SU-DHL-6 (cell line): Measurements from ENCODE around the gene SCN4A.

Experiments
- H2AFZ ChIP-seq: fragments of 200-600 bp; sonication (generic); 2 replicates; pipeline ENCODE4 v1.6.1; 2014; ENCODE audit warnings: low read depth, mild to moderate bottlenecking, moderate library complexity, mixed read lengths, antibody characterized with exemption, low read length; ENCODE audit not compliant: severe bottlenecking
- H3F3A ChIP-seq: fragments of 200-600 bp; shearing (Covaris generic); 2 replicates; pipeline ENCODE4 v1.6.0; 2016; ENCODE audit warnings: antibody characterized with exemption, mild to moderate bottlenecking; ENCODE audit not compliant: insufficient read depth
- H3K27ac ChIP-seq: fragments of 200-600 bp; sonication (generic); 2 replicates; pipeline ENCODE4 v1.5.1; 2016; ENCODE audit warnings: low read depth, mild to moderate bottlenecking, low read length, moderate library complexity, mixed read lengths
- H3K27me3 ChIP-seq: fragments of 200-600 bp; sonication (generic), shearing (Covaris generic); 2 replicates; pipeline ENCODE4 v1.6.0; 2014; ENCODE audit warnings: mild to moderate bottlenecking, low read length
- H3K36me3 ChIP-seq: fragments of 200-600 bp; sonication (generic); 2 replicates; pipeline ENCODE4 v1.6.1; 2014; ENCODE audit warnings: mild to moderate bottlenecking, low read length, mixed read lengths
- H3K4me2 ChIP-seq: fragments of 300-600, 200-600 bp; shearing (Covaris generic), sonication (generic); 2 replicates; pipeline ENCODE4 v1.6.0; 2014; ENCODE audit warnings: low read length, low read depth, mild to moderate bottlenecking; ENCODE audit not compliant: poor library complexity, severe bottlenecking
- H3K4me3 ChIP-seq: fragments of 200-600 bp; sonication (generic); 2 replicates; pipeline ENCODE4 v1.5.1; 2014; ENCODE audit warnings: antibody characterized with exemption, low read length, mild to moderate bottlenecking, mixed read lengths; ENCODE audit not compliant: insufficient read depth, poor library complexity, severe bottlenecking
- H3K79me2 ChIP-seq: fragments of 200-600 bp; sonication (generic); 2 replicates; pipeline ENCODE4 v1.6.1; 2014; ENCODE audit warnings: mild to moderate bottlenecking, low read length, moderate library complexity; ENCODE audit not compliant: insufficient read depth
- H3K9ac ChIP-seq: fragments of 200-600 bp; sonication (generic); 2 replicates; pipeline ENCODE4 v1.7.0; 2014; ENCODE audit warnings: mild to moderate bottlenecking, low read length
- H3K9me2 ChIP-seq: fragments of 200-600 bp; sonication (generic); replicated peaks from 2 replicates; pipeline ENCODE4 v1.6.1; 2014; ENCODE audit warnings: low read length; ENCODE audit not compliant: insufficient read depth
- H3K9me3 ChIP-seq: fragments of 200-600 bp; sonication (generic); 2 replicates; pipeline ENCODE4 v1.6.1; 2014; ENCODE audit warnings: low read length, mixed read lengths; ENCODE audit not compliant: insufficient read depth
- H4K20me1 ChIP-seq: fragments of 200-600 bp; sonication (generic); 2 replicates; pipeline ENCODE4 v1.6.1; 2014; ENCODE audit warnings: low read depth, mild to moderate bottlenecking, antibody characterized with exemption, low read length, moderate library complexity, mixed read lengths
- EZH2phosphoT487 ChIP-seq: fragments of 200-600 bp; sonication (generic), shearing (Covaris generic); conservative IDR thresholded peaks from 2 replicates; pipeline ENCODE4 v1.6.1; 2018; ENCODE audit warnings: mild to moderate bottlenecking, antibody characterized with exemption, low read length, moderate library complexity, mixed read lengths
- TF ChIP-seq, protein P1 (sequence below): fragments of 200-600 bp; sonication (generic); IDR thresholded peaks from one replicate; pipeline ENCODE4 v1.5.1; 2017; ENCODE audit warnings: antibody characterized with exemption, mild to moderate bottlenecking, low read length, moderate library complexity; ENCODE audit not compliant: insufficient read depth, poor library complexity, severe bottlenecking

The SCN4A gene

DNA sequence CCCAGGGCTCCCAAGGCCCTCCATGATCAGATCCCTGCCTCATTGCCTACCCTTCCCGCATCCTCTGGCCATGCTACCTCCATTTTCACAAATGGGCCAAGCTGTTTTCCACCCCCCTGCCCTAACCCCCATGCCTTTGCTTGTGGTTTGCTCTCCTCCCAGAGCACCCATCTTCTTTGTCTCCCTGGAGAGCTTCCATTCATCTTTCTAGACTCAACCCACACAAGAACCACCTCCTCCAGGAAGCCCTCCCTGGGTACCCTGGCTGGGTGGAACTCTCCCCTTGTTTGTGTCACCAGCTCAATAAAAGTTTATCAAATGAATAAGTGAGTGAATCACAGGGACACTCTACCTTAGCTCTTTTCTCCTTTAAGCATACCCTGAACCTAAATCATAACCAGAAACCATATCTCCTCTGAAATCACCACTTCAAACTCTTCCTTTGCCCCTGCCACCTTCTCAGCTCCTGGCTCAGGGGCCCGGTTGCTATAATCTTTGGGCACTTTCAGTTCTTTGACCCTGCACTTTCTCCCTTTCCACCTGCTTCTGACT, 2.9 kb upstream of the SCN4A start:
- H3K79me2 ChIP-seq: no peaks in the 10 kb centered on the region
- H3K4me2 ChIP-seq: no peak overlapping the region
- H3K36me3 ChIP-seq: no peaks in the 10 kb centered on the region
- no peak for TF ChIP-seq EZH2phosphoT487
- TF ChIP-seq, protein P1, sequence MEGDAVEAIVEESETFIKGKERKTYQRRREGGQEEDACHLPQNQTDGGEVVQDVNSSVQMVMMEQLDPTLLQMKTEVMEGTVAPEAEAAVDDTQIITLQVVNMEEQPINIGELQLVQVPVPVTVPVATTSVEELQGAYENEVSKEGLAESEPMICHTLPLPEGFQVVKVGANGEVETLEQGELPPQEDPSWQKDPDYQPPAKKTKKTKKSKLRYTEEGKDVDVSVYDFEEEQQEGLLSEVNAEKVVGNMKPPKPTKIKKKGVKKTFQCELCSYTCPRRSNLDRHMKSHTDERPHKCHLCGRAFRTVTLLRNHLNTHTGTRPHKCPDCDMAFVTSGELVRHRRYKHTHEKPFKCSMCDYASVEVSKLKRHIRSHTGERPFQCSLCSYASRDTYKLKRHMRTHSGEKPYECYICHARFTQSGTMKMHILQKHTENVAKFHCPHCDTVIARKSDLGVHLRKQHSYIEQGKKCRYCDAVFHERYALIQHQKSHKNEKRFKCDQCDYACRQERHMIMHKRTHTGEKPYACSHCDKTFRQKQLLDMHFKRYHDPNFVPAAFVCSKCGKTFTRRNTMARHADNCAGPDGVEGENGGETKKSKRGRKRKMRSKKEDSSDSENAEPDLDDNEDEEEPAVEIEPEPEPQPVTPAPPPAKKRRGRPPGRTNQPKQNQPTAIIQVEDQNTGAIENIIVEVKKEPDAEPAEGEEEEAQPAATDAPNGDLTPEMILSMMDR: no peak
- no peak overlapping the region for H3K27ac ChIP-seq
- H3K9me3 ChIP-seq: no peaks in the 10 kb centered on the region
- no peaks in the 10 kb centered on the region for H4K20me1 ChIP-seq
- H3K9me2 ChIP-seq: no peaks in the 10 kb centered on the region
- H3F3A ChIP-seq: no peaks in the 10 kb centered on the region
- H3K9ac ChIP-seq: no peak overlapping the region
- H2AFZ ChIP-seq: no peak overlapping the region
- no peaks in the 10 kb centered on the region for H3K27me3 ChIP-seq
- H3K4me3 ChIP-seq: no peak overlapping the region

DNA sequence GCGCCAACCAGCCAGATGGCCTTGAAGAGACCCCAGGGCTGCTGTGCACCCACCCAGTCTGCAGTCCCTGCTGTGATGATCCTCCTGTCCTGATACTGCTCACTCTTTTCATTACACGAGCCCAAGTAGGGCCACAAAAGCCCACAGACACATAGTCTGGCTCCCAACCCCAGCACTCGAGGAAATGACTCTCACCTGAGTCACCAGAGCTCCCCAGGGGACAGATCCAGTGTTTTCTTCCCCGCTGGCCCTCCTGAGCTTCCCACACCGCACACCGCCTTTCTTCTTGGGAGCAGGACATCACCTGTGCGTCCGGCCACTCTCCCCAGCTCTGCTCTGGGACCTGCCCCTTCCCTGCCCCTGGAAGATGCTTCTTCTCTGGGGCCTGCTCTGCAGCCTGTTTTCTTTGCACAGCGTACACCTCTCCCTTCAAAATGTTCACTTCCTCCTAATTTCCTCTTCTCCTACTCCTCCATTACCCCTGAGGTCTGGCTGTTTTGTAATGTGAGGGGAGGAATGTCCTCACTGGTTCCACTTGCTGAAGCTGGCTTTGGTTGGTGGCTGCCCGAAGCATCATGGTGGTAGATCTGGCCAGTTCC, 2.0 kb upstream of the SCN4A start:
- H3K9ac ChIP-seq: no peak overlapping the region
- H3K79me2 ChIP-seq: no peaks in the 10 kb centered on the region
- no peaks in the 10 kb centered on the region for H3K27me3 ChIP-seq
- H3F3A ChIP-seq: no peaks in the 10 kb centered on the region
- H3K27ac ChIP-seq: no peak overlapping the region
- no peaks in the 10 kb centered on the region for H3K36me3 ChIP-seq
- H4K20me1 ChIP-seq: no peaks in the 10 kb centered on the region
- H3K4me2 ChIP-seq: no peak overlapping the region
- no peak overlapping the region for H3K4me3 ChIP-seq
- H2AFZ ChIP-seq: no peak overlapping the region
- H3K9me2 ChIP-seq: no peaks in the 10 kb centered on the region
- no peak for TF ChIP-seq EZH2phosphoT487
- TF ChIP-seq, protein P1: no peak
- no peaks in the 10 kb centered on the region for H3K9me3 ChIP-seq

DNA sequence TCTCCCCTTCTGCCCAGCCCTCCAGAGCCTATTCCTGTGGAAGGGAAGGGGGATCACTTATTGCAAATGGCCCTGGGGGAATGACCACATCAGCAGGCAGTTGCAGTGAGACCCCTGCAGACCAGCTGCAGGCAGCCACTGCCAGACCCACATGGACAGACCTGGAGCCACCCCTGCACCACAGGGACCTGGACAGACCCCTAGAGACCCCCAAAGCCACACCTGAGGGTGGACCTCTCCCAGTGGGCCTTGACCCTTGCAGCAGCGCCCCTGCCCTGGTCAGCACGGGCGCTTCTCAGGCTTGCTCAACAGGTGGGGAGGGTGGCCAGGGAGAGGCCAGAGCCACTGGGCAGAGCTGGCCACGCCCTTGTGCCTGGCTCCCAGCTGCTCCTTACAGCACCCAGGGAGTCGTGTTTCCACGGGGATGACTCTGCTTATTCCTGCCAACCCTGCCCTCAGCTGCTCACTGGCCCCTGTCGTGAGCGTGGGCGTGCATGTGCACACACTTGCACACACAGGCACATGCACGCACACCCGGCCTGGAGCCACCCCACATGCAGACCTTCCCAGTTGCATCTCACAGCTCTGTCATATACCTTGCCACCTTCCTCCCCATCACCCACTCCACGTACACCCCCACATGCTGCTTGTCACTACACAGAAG, 1.3 kb upstream of the SCN4A start:
- Histone ChIP-seq H2AFZ (no peak overlapping the region), H3K9me2 (no peaks in the 10 kb centered on the region), H3K4me3 (no peak overlapping the region), H3K36me3 (no peaks in the 10 kb centered on the region), H3K79me2 (no peaks in the 10 kb centered on the region), H3K9ac (no peak overlapping the region), H3K9me3 (no peaks in the 10 kb centered on the region), H3K4me2 (no peak overlapping the region), H3K27ac (no peak overlapping the region), H4K20me1 (no peaks in the 10 kb centered on the region), H3F3A (no peaks in the 10 kb centered on the region), H3K27me3 (no peaks in the 10 kb centered on the region)
- no peak for TF ChIP-seq EZH2phosphoT487

DNA sequence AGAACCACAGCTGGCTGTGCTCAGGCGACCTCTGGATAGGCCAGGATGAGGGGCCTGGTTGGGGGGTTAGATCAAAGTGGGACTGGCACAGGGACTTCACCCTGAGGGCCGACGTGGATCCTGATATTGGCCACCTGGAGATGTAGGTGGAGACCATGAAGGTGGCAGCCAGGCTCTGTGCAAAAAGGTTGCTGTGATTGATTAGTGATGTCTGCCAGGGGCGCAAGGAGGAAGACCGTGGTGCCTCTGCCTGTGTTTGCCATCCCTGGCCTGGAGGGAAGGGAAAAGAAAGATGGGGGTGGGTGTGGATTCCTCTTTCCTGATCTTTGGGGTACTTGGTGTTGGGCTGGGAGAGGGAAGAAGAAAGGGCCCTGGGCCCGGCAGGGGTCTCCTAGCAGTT, 529 bp upstream of the SCN4A start:
- Histone ChIP-seq H3K9ac (no peak overlapping the region), H3K4me3 (no peak overlapping the region)

More for the DNA sequence above, 529 bp upstream of the SCN4A start:
- Histone ChIP-seq H3K9me2 (no peaks in the 10 kb centered on the region), H4K20me1 (no peaks in the 10 kb centered on the region), H2AFZ (no peak overlapping the region), H3K79me2 (no peaks in the 10 kb centered on the region), H3K27ac (no peak overlapping the region), H3F3A (no peaks in the 10 kb centered on the region), H3K36me3 (no peaks in the 10 kb centered on the region), H3K4me2 (no peak overlapping the region), H3K27me3 (no peaks in the 10 kb centered on the region), H3K9me3 (no peaks in the 10 kb centered on the region)
- no peak for TF ChIP-seq EZH2phosphoT487
- TF ChIP-seq, protein P1: no peak
